NT2/D1 (cell line): ENCODE results near the gene PAK6.

Experiments used
- SUZ12 ChIP-seq: IDR thresholded peaks from 2 replicates; pipeline ENCODE4 v1.6.1; 2011; ENCODE audit not compliant: insufficient read length, insufficient read depth; ENCODE audit errors: extremely low read depth
- YY1 ChIP-seq: IDR thresholded peaks from 2 replicates; pipeline ENCODE4 v1.6.1; 2011; ENCODE audit not compliant: insufficient read length, insufficient read depth
- ZNF274 ChIP-seq: IDR thresholded peaks from 2 replicates; pipeline ENCODE4 v1.6.1; 2011; ENCODE audit warnings: mild to moderate bottlenecking, low read depth, low read length

- no peak for TF ChIP-seq YY1
- no peak for TF ChIP-seq SUZ12
- no peak for TF ChIP-seq ZNF274
These were observed 51.7 kb downstream of the PAK6 start for GRCh38 chr15:40290545-40290917.
